Renal cortical epithelial cell (primary cell): ENCODE data around the gene UFD1. TPM values are rescaled to one million over a fixed set of nuclear protein-coding genes. Genes with fewer than 3 reads are reported as not detected.
A peak's percentile ranks its signal among the peaks of the same experiment; 100 is the strongest.

ENCODE experiments used
- DNase-seq: peaks from one replicate; pipeline ENCODE4 v3.0.0-alpha.2; 2011; ENCODE audit warnings: low read depth
- total RNA-seq: library from RNA; depleted of rRNA; stranded (reverse); fragments of >200 nt; gene quantifications from 2 replicates; pipeline ENCODE4 v1.2.3, GENCODE V29; 2014

UFD1 gene
- total RNA-seq, 1 donor from 2014 or later = 44.9 TPM

DNA sequence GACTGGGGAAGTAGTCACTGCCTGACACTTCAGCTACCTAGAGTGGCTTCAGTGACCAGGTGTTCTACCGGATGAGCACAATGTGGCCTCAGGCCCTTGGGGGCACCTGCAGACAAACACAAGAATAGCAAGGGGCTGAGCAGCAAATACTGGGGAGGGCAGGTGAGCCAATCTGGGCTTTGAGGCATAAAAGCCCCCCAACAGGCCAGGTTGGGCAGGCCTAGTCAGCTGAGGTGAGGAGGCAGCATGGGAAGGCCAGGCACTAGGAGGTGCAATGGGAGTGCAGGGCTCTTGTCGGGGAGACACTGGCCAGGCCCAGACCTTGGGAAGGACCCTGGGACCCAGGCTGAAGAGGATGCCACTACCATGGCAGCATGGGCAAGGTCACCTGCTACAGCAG lies 9.0 kb downstream of the UFD1 start:
- no peak for DNase-seq

DNA sequence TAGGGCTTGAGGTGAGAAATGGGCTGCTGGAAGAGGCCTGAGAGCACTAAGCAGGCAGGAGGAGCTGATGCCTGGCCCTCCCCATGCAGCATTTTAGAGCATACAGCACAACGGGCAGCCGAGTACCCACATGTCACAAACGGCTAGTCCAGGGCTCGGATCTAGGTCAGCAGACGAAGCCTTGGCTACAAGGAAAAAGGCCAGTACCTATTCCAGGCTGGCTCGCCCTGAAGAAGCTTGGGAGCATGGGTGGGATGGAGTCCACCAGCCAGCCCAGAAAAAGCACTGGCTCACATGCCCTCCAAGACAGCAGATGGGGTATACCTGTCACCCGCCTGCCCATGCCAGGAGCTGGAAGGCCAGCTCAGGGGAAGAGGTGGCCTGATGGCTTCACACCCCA lies 9.6 kb downstream of the UFD1 start:
- DNase-seq = no peak

DNA sequence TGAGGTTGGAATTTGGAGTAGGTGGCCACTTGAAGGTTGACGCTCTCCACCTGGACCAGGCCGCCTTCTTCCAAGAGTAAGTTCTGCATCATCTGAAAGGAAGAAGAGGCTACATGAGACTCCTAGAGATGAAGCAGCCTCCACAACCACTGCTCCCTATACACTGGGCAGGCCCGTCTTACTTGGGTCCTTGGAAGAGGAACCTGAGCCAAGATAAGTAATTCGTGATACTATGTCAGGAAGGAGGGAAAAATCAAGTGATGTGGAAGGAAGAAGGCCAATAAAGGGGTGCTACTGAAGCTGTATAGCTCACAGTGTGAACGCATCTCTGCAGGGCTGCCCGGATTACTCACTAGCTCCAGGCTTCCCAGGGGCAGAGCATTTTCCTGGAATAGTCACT lies 11.1 kb downstream of the UFD1 start:
- DNase-seq = no peak

DNA sequence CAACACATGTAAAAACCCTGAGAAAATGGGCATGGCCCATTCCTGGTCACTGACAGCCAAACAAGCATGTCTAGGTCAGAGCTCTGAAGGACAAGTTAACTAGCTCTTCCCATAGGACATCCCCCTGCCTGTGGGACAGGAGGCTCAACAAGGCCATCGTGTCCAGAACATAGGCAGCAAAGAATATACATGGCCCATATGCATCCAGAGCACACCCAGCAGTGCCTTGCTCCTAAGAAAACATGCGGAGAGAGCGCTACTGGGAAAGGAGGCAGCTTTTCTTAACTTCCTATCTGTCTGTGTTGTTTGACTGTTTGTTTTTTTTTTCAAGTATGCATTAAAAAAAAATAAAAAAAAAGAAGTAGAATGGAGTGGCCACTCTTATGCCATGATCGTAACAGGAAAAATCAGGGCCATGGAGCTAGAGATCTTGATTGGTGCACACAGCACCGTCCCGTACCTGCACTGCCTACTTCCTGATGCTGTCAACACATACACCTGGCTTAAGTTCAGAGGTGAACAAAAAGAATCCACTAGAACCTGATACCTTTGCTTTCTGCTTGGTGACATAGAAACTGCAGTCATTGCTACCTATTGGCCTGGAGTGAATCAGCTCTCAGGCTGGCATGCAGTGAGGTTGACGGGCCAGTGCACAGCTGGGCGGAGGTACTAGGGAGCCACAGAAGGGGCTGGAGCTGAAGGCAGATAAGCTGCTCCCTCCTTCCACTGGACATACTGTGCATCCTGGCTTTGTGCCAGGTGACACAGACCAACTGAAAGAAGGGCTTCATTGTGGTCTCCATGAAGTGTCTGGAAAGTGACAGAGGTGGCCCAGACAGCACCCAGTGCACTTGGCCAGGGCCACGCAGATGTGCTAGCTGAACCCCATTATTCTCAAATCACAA lies 11.9 kb downstream of the UFD1 start:
- no peak for DNase-seq

DNA sequence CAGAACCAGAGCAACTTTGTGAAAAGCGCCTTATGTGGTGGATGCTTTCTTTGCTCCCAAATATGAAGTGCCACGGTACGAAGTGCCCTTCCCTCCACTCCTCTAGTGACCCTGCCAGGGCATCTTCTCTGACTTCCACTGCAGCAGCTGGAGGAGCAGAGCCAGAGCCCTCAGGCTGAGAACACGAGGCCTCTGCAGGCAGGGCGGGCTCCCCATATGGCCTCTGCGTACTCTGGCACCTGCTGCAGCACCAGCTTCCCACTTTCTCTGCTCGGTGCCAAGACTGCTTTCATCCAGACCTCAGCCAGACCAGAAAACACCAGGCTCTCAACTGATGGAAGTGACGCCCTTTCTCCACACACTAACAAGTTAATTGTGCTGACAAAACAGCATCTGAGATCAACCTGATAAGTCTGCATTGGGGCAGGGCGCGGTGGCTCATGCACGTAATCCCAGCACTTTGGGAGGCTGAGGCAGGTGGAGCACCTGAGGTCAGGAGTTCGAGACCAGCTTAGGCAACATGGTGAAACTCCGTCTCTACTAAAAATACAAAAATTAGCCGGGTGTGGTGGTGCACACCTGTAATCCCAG lies 12.8 kb downstream of the UFD1 start:
- DNase-seq = no peak

DNA sequence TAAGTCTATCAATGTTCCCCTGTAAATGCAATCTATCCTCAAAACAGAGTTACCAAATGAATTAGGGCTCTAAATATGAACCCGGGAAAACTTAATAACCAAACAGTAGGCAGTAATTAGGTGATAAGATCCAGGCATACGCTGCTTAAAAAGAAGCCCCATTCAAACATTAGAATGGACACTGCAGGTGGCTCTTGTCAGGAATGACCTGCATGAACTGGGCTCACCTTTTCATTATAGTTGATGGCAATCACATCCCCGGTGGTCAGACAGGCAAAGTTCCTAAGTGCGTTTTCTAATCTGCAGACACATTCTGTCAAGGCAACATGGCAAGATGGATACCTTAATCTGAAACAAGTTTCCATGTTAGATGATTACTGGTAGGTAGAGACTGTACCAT lies 14.0 kb downstream of the UFD1 start:
- no peak for DNase-seq

DNA sequence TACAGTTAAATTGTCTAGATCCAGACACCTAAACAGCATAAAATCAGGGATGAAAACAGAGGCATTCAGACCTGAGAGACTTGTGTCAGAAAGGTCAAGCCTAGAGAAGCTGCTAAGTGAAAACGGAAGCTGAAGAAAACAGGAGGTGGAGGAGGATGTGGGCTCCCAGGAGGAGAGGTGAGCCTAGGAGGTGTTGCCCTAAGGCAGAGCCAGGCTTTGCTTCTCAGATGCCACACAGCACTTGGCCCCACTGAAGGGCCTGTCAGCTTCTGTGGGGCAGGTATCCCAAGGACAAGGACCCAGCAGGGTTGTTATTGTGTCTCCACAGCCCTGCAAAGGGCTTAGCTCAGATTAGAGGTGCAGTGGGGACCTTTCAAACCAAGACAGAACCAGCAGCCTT lies 14.4 kb downstream of the UFD1 start:
- DNase-seq = no peak

DNA sequence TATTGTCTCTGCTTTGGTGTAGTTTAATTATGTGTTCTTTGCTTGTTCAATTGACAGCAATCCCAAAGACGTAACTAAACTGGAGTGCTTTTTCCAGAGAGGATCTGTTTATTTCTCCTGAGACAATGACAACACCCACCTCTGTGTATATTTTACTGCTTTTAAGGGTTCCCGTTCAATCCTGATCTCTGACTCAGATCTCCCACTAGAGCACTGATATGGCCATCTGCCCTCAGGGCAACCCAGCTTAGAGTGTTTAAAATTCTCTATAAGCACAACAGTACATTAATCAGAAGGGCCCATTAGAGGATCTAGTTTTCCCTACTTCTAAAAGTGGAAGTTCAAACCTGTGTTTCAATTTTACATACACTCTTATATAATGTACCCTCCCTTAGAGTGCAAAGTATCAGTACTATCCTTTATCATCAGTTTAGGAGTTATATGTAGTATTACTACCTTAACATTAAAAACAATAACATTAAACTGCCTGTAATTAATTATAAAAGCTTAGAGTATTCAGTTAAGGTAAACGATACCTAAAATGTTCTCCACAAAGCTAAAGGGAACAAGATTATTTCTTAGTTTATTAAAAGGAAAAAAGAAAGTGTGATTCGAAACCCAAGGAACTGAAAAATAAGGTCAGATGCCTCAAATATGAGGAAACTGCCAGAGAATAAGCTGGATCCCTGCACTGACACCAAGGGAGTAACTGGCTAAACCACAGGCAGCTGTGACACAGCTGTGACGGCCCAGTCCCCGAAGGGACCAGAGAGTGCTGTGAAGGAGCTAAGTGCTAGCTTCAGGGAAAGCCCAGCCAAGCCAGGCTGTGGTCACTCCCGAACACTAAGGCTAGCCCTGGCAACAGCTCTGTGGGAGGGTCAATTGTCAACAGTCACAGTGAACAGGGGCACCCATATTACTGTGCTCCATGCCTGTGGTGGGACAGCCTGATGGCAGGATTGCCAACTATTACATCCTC lies 15.2 kb downstream of the UFD1 start:
- DNase-seq = peak; percentile 7

DNA sequence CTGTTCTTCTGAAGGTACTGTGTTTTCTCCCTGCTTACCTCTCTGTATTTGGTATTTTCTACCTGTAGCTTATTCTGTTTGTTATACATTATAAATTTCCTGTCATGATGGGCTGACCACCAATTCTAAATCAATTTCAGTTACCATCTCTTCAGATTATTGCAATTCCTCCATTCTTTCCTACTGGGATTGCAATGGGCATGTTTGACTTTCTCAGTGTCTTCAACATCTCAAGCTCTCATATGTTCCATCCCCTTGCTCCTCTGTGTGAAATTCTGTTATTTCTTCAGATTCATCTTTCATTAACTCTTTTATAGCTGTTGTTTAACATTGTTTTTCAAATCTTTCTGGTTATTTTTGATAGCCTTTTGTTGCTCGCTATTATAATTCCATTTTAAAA lies 16.0 kb downstream of the UFD1 start:
- DNase-seq = no peak

DNA sequence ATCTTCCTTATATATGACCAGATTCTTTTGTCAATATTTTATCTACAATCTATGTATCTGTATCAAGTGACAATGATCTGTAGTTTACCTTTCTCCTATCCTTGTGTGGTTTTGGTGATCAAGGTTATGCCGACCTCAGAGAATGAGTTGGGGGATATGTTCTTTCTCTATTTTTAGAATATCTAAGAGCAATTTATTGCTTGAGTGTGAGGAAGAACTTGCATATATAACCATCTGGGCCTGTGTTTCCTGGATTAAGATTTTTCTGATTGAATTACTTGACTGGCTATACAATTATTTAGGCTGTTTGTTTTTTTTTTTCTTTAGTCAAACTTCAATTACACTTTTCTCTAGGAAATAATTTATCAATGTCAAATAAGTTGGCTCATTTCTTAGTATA lies 17.5 kb downstream of the UFD1 start:
- no peak for DNase-seq

DNA sequence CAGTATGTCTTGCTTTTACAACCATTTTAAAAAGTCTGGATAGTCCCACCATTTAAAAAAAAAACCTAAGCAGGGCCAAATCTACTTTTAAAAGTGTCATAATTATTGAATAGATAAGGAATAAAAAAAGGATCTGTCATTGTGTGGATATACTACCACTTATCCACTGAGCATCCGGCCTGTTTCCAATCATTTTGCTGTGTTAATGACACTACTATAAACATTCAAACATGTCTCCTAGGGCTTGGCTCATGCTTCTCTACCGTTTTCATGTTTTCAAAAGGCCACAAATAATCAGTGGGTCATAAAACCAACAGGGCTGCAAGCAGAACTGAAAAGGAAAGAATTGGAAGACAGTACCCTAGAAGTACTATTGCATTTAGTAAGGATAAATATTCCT lies 19.0 kb downstream of the UFD1 start:
- no peak for DNase-seq

DNA sequence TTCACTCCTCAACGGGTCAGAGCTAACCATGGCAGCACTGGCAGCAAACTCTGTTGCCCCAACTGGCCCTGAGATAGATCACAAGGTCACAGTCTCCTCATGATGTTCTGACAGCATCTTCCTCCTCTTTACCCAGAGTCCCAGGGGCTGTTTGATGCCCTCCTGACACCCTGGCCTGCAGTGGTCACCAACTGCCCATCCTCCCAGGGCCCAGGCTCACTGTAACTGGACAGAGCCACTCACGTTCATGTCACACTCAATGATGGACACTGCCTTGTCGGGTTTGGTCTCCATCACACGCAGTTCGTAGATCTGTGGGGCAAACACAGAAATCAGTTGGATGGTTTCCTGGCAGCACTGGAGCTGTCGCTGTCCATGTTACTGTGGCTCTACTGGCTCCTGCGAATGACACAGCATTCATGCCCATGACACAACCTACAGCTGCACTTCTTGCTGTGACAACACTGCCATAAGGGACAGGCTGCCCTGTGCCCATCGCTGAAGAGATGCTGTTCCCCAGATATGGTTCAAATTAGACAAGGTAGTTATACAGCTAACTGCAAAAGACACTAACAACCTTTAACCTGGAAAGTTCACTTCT lies 21.1 kb downstream of the UFD1 start:
- no peak for DNase-seq

DNA sequence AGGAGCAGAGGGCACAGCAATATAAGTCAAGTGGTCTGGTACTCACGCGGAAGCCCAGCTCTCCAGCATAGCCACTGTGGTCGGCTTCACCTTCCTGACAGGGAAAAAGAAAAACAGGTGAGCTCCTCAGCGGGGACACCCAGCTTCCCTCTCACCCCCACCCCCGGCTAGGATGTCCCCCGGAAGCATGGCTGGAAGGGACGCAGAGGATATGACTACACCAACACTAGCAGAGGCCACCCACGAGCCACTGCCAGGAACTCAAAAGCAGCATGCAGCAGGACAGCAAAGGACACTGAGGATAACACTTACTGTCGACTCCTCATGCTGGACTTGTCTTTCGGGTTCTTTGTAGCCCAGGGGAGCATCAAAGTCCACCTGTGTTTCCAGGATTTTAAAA lies 22.5 kb downstream of the UFD1 start:
- no peak for DNase-seq

DNA sequence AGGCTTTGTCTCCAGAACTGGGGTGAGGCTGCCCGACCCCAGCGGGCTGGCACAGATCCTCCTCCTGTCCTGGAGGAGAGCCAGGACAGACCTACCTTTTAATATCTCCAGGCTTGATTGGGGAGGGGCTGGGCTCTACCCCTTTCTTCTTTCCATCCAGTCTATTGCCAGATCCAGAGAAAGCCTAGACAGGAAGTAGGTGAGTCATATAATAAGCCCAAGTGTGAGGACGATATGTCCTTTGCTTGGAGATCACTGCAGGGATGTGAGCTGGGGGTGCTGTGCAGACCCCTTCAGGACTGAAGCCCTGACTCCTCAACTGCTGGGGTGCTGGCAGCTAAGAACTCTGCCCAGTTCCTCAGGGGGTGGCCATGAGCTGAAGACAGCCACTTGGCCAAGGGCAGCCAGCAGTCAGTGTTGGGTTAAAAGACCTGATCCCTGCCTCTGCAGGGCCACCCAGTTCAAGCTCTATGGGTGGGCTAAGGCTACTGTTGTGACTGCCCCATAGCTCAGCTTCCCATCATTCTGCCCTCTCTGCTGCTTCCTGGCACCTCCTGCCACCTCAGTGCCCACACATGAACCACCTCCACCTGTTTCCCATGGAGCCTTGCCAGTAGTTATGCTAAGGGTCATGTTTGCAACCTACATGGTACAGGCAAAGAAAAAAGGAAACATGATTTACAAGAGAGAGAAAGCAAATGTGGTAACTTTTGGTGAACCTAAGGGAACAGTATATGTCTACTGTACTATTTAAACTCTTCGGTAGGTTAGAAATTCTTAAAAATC lies 23.2 kb downstream of the UFD1 start:
- no peak for DNase-seq

DNA sequence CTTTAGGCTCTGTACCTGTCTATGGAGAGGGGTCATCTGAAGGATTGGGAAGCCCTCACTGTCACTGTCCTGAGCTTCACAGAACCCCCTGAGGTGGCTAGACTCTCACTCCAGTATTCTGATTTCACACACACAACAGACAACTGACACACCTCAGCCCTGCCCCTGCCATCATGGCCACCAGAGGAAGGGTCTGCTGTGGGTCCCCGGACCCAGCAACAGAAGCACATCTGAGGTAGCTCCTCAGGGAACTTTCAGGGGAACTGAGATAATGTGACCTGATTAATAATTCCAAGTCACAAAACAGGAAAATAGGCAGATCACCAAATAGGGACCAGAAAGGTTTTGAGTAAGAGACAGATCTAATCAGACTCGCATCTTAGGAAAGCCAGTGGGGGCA lies 24.0 kb downstream of the UFD1 start:
- DNase-seq = no peak

DNA sequence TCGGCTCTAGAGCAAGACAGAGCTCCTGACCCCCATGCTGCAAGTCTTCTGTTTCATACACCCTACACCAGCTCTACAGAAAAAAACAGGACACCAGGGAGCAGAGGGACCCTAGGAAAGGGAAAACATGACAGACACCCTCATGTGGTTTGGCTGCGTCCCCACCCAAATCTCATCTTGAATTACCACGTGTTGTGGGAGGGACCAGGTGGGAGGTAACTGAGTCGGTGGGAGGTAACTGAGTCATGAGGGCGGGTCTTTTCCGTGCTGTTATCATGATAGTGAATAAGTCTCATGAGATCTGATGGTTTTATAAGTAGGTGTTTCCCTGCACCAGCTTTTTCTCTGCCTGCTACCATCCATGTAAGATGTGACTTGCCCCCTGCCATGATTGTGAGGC lies 24.8 kb downstream of the UFD1 start:
- DNase-seq = no peak

DNA sequence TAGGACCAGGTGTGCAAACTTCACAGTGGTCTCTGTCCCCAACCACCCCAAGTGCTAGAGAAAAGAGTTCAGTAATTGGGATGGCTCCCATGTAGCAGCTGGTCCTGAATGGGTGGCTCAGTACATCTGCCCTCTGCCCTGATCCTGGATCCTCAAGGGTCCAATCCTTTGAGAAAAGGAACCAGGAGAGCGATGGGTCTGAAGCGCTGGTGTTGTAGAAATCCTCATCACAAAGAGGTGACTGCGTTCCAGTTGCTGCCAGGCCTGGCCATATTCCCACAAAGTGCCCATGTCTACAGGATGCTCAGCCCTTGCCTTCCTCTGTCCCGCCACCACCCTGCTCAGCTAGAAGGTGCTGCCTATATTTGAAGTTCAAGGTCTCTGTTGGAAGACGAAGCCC lies 25.3 kb downstream of the UFD1 start:
- no peak for DNase-seq

DNA sequence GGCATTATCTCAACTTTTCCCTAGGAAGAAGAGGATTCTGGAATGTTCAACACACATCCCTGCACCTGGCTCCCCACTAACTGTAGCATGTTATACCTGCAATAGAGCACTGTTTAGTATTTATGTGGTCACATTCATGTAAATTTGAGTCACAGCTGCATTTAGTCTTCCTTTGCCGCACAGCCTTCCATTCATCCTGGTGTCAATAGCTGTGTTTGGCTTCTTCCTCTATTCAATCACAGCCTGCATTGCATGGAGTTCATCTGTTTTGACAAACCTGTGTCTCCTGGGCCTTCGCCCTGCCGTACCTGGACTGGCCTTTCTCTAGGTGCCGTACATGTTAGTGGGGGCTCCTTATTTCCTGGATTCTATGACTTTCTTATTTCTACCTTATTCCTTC lies 27.4 kb downstream of the UFD1 start:
- DNase-seq = no peak

DNA sequence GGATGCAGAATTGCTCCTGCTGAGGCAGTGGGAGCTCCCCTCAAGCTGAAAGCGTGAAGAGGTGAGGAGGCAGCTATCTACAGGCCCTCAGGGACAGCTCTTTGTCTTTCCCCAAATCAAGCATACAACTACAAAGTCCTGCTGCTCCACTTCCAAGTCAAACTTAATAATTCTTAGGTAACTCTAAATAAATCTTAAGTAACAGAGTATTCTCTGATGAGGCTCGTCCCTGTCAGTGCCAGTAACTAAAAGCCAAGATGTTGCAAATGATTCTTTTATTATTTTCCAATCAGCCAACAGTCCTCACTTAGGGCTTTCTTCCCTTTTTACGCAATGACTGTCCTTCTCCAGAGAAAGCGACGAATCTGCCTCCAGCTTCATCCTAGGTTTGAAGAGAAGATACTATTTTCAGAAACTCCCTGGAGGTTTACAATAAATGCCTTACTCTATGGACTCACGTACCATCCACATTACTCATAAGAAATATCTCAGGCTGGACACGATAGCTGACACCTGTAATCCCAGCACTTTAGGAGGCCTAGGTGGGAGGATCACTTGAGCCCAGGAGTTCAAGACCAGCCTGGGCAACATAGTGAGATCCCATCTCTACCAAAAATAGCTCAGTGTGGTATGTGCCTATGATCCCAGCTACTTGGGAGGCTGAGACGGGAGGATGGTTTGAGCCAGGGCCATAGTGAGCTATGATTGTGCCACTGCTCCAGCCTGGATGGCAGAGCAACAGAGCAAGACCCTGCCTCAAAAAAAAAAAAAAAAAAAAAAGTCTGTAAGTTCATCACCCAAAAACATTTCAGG lies 28.4 kb downstream of the UFD1 start:
- no peak for DNase-seq

DNA sequence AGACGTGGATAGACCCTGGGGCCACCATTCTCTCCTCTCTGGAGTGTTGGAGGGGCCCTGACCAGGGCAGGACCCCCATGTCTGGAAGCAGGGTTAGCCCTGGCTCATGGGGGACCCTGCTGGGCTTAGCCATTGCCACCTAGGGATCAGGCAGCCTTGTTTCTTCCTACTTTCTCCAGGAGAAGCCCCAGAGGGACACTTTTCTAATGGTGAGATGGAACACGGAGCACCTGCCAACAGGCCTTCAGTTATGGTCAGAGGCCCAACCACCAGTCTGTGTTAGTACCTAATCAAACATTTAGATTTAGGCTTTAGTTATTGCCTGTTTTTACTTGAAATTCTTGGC lies 29.6 kb downstream of the UFD1 start:
- DNase-seq = no peak
